Stimulated activated CD8-positive, alpha-beta memory T cell treated with anti-CD3 and anti-CD28 coated beads, Interleukin-7, amount 100 ng/mL, for 4 hours (primary cell): Measurements from ENCODE around the gene DLGAP1.

ENCODE experiments used
- DNase-seq, 2 donors: peaks; one replicate each; pipeline ENCODE4 v3.0.0-alpha.2; 2020; ENCODE audit warnings: low read depth in 2 of 2

Gene DLGAP1

GRCh38 chr18:3538954-3539617 is 916.0 kb downstream of the DLGAP1 start:
- DNase-seq: no peak

DNA sequence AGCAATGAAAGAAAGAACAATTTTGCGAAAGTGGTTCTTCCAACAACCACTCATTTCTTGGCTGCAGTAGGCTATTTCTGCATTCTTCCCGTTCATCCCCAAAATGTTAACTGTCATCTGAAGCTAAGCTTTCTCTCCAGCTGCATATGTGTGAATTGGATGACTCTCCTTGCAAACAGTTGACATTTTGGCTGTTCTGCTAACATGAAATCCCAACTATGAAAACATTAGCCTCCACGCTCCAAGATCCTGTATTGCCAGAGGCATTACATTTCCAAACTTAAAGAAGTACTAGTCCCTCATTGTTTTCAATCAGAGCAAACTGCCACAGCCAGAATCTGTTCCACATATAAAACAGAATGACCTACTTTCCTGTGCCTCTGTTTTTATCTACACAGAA is 916.7 kb downstream of the DLGAP1 start:
- no peak for DNase-seq

- DNase-seq: no peak
These were observed 924.3 kb downstream of the DLGAP1 start for GRCh38 chr18:3530807-3531206.

GRCh38 chr18:3529601-3530000 is 925.5 kb downstream of the DLGAP1 start:
- no peak for DNase-seq

- no peak for DNase-seq
These were observed 926.0 kb downstream of the DLGAP1 start for GRCh38 chr18:3529077-3529476.

GRCh38 chr18:3528231-3528630 is 926.9 kb downstream of the DLGAP1 start:
- DNase-seq: no peak

- no peak for DNase-seq
These were observed 928.4 kb downstream of the DLGAP1 start for GRCh38 chr18:3526421-3527354.

- peak; percentile 1 to 3 for DNase-seq
These were observed 929.2 kb downstream of the DLGAP1 start for GRCh38 chr18:3525870-3526420.

GRCh38 chr18:3524706-3525105 is 930.4 kb downstream of the DLGAP1 start:
- no peak for DNase-seq

DNA sequence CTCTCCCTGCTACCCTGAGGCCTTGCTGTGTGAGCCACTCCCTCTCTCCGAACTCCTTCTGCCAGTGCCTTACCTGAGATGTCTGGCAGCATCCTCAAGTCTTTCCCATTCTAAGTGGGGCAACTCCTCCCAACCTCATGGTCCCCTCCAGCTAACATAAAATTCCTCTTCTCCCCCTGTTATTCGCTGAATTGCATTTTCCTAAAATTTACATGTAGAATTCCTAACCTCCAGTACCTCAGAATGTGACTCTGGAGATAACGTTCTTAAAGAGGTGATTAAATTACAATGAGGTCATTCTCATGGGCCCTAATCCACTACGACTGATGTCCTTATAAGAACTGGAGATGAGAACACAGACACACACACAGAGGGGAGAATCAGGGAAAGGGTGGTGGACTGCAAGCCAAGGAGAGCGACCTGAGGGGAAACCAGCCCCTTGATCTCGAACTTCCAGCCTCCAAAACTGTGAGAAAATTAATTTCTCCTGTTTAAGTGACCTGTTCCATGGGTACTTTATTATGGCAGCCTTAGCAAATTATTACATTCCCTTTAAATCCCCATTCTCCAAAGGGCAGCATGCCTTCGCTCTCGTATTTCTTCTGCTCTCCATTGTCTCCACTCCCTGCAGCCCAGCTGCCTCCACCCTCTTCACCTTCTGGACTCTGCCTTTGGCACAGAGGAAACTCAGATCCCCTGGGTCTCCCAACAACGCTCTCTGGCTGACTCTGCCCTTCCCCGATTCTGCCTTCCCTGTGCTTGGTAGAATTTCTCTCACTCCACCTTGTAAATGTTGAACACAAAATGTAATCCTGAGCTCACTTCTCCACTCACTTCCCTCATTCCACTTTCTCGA is 934.6 kb downstream of the DLGAP1 start:
- no peak for DNase-seq

DNA sequence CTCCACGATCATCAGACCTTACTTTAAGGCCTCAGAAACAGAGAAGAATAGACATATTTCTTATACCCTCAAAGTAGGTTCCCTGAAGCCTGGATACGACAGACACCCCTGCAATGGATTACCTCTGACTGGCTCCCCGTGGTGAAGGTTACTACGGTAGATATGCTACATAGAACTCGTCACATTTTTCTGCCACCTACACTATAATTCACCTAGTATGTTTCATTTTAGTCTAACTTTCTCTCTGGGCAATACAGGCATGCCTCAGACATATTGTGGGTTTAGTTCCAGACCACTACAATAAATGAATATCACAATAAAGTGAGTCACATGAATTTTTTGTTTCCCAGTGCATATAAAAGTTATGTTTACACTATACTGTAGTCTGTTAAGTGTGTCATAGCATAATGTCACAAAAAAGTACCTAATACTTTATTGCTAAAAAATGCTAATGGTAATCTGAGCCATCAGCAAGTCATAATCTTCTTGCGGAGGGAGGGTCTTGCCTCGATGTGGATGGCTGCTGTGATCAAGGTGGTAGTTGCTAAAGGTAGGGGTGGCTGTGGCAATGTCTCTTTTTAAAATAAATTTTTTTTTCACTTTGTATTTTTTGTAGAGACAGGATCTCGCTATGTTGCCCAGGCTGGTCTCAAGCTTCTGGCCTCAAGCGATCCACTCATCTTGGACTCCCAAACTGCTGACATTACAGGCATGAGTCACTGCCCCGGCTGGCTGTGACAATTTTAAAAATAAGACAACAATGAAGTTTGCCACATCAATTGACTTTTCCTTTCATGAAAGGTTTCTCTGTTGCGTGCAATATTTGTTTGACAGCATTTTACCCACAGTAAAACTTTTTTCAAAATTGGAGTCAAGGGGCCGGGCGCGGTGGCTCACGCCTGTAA is 940.5 kb downstream of the DLGAP1 start:
- no peak for DNase-seq

DNA sequence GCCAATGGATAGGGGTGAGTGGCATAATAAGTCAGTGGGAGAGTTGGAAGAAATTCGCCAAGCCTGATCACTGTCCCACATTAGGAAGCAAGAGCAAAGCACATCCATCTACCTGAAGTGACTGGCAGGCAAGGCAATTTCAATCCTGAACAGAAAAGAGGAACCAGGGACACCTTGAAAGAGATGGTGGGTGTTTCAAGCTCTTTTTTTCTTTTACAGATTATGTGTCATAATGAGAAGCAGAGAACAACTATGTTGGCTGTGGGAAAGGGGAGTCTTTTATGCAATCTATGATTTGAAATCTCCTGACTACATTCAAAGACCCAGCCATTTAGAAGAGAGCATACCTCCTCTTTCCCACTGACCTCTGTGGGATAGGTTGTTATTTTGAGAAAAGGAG is 941.6 kb downstream of the DLGAP1 start:
- no peak for DNase-seq

DNA sequence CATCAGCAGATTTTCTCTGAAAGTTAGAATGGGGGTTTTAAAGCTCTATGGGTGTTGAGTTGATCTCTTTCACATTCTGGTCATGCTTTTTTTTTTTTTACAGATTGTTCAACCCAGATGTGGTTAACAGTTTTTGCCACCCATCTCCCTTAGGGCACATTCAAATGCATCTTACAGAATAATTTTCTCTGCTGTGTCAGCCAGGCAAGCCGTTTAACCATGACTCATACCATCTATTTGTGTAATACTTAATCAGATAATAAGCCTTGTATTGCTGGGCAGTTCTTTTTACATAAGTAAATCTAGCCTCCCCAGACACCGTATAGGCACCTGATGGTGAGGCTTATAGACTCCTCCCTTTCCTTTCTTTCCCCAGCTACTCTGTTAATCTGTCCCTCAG is 943.1 kb downstream of the DLGAP1 start:
- peak in 1 of 2 donors; percentile 3 for DNase-seq

GRCh38 chr18:3510896-3511295 is 944.2 kb downstream of the DLGAP1 start:
- DNase-seq: no peak

GRCh38 chr18:3510024-3510423 is 945.1 kb downstream of the DLGAP1 start:
- DNase-seq: no peak

DNA sequence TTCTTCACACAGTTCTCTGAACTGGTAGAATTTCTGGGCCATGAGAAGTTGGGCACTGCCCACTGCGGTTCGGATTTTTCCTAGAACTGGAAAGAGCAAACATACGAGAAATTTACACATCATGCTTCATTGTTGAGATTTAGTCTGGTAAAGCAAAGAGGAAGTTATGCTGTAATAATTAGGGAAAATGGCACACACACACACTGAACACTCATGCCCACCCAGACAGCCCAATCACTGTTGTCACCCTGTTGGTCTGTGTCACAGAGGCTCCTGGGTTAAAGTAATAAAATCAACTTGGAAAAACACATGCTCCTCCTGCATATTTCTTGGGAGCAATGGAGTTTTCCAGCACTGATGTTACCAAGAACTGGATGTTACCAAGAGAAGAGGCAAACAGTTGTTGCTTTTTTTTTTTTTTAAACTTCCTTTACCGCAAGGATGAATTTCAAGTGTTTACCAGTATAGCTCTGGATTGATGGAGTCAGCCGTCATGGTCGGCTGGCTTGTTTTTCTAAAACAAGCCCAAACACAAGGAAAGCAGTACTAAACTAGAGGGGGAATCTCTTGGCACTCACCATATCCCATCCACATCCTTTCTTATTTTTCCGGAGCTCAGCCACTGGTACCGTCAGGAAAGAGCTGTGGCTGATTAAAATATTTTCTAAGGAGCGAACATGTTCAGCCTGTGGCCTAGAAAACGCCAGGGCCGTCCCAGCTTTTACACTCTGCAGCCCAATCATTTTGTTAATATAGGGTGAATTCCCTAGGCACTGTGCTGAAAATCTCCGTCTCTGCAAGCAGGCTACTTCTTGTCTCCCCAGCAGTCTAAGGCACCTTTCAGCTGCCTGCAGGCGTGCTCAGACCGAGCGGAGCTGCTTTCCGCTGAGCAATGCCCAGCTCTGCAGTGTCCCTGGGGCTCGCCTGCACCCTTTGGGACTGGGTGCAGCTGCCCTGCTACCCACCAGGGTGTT is 946.2 kb downstream of the DLGAP1 start:
- DNase-seq: no peak

GRCh38 chr18:3504637-3505036 is 950.5 kb downstream of the DLGAP1 start:
- no peak for DNase-seq

DNA sequence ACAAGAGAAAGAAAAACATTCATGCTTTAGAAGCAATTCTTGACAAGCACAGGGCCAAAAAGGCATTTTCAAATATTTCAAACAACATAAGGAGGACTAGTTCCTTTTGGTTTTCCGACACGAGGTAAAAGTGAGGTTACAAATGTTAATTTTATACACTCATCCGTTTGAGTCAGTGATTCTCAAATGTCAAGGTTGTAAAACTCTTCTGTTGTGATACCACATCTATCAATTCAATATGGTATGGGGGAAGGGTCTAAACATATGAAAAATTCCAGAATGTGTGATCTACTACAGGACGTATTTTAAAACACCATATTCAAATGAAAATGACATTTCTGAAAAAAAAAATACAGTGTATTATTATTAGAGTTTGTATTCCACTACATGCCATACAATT is 952.5 kb downstream of the DLGAP1 start:
- no peak for DNase-seq

GRCh38 chr18:3500016-3500415 is 955.1 kb downstream of the DLGAP1 start:
- no peak for DNase-seq

DNA sequence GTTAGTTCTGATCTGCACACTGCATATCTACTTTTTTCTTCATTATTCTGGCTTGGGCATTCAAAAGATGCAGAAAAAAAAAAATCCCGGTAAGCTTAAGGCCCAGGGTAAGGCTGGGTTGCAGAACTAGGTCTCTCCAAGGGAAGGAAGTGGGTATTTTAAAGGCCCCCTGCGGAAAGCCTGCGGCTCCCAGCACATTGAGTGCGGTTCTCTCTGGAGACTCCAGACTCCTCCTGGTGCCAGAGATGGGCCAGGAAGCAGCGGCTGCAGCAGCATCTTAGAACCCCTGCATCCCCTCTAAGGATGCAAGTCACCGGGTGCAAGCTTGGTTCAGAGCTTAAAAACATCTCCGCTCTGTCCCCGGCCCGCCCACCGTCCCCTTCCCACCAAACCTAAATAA is 955.6 kb downstream of the DLGAP1 start:
- no peak for DNase-seq
